ENCODE results near the gene RPL3.
"Not testable (repeated sequence)": the region's sequence is repeated elsewhere in the genome, so short reads cannot be mapped to it uniquely, and the experiment has no call there.

Gene RPL3

GRCh38 chr22:39319284-39320022, at the start of gene RPL3:
RPL3 (minus strand) TSS chr22:39319623; CDS start chr22:39319597, 26 bp downstream.
- DNase-seq, result peak; percentile 98

- no peak for DNase-seq
Observed at GRCh38 chr22:39369186-39369585, 49.8 kb upstream of the RPL3 start.

GRCh38 chr22:39368461-39368911, 49.1 kb upstream of the RPL3 start:
- no peak for DNase-seq

GRCh38 chr22:39367035-39367434, 47.6 kb upstream of the RPL3 start:
- DNase-seq, result no peak

GRCh38 chr22:39365492-39365780, 46.0 kb upstream of the RPL3 start:
- DNase-seq, result no peak

GRCh38 chr22:39364714-39365491, 45.5 kb upstream of the RPL3 start:
- no peak for DNase-seq

GRCh38 chr22:39363751-39364515, 44.5 kb upstream of the RPL3 start:
- no peak for DNase-seq

GRCh38 chr22:39362932-39363331, 43.5 kb upstream of the RPL3 start:
- DNase-seq, result no peak

- no peak for DNase-seq
Observed at GRCh38 chr22:39362271-39362670, 42.8 kb upstream of the RPL3 start.

GRCh38 chr22:39361496-39361895, 42.1 kb upstream of the RPL3 start:
- DNase-seq, result no peak

GRCh38 chr22:39360674-39361413, 41.4 kb upstream of the RPL3 start:
- DNase-seq, result no peak

GRCh38 chr22:39360242-39360641, 40.8 kb upstream of the RPL3 start:
- no peak for DNase-seq

- DNase-seq, result no peak
Observed at GRCh38 chr22:39359659-39360195, 40.3 kb upstream of the RPL3 start.

- DNase-seq, result not testable (repeated sequence)
Observed at GRCh38 chr22:39358197-39358596, 38.8 kb upstream of the RPL3 start.

GRCh38 chr22:39357110-39358108, 38.0 kb upstream of the RPL3 start:
- DNase-seq, result not testable (repeated sequence)

GRCh38 chr22:39356464-39356863, 37.0 kb upstream of the RPL3 start:
- no peak for DNase-seq

- not testable (repeated sequence) for DNase-seq
Observed at GRCh38 chr22:39355805-39356204, 36.4 kb upstream of the RPL3 start.

- DNase-seq, result no peak
Observed at GRCh38 chr22:39355080-39355479, 35.7 kb upstream of the RPL3 start.

- no peak for DNase-seq
Observed at GRCh38 chr22:39353346-39353745, 33.9 kb upstream of the RPL3 start.

- DNase-seq, result no peak
Observed at GRCh38 chr22:39352306-39352891, 33.0 kb upstream of the RPL3 start.

GRCh38 chr22:39351689-39352214, 32.3 kb upstream of the RPL3 start:
- no peak for DNase-seq

All from activated CD8-positive, alpha-beta memory T cell treated with anti-CD3 and anti-CD28 coated beads, Interleukin-2, amount 50 U/mL, for 4 hours (primary cell).